GM12891 (cell line): ENCODE measurements around the gene S100PBP.

ENCODE experiments used
- POLR2A ChIP-seq: IDR thresholded peaks from 2 replicates; pipeline ENCODE4 v1.6.1; 2011; ENCODE audit warnings: low read depth, low read length, control low read depth
- POLR2AphosphoS5 ChIP-seq: IDR thresholded peaks from 2 replicates; pipeline ENCODE4 v1.6.1; 2011; ENCODE audit warnings: low read depth, low read length, control low read depth
- POU2F2 ChIP-seq: IDR thresholded peaks from 2 replicates; pipeline ENCODE4 v1.6.1; 2011; ENCODE audit warnings: low read depth, mild to moderate bottlenecking, control low read depth, low read length, moderate library complexity
- TAF1 ChIP-seq: IDR thresholded peaks from 2 replicates; pipeline ENCODE4 v1.6.1; 2011; ENCODE audit warnings: low read depth, low read length, control low read depth

- no peak for TF ChIP-seq POU2F2
- no peak for TF ChIP-seq POLR2A
- TF ChIP-seq POLR2AphosphoS5, result no peak
- TF ChIP-seq TAF1, result no peak
Observed at GRCh38 chr1:32881291-32881690, 63.8 kb downstream of the S100PBP start.
